ENCODE data around the gene RBBP4.
"Not testable (repeated sequence)": the region's sequence is repeated elsewhere in the genome, so short reads cannot be mapped to it uniquely, and the experiment has no call there.

RBBP4 gene

GRCh38 chr1:32626176-32626575, 24.8 kb upstream of the RBBP4 start:
- TF ChIP-seq CTCF (IDR thresholded peaks at IDR 0.05; ENCODE audit: insufficient read depth, missing control alignments), result no peak
- no peak for FAIRE-seq
- DNase-seq (ENCODE audit: insufficient read length, low spot score), result no peak

GRCh38 chr1:32627596-32628162, 23.3 kb upstream of the RBBP4 start:
- FAIRE-seq (no peak), DNase-seq (ENCODE audit: insufficient read length, low spot score) (no peak)
- TF ChIP-seq CTCF (IDR thresholded peaks at IDR 0.05; ENCODE audit: insufficient read depth, missing control alignments), result no peak

- not testable (repeated sequence) for FAIRE-seq
These were observed 20.8 kb upstream of the RBBP4 start for GRCh38 chr1:32630173-32630572.

GRCh38 chr1:32632829-32633228, 18.2 kb upstream of the RBBP4 start:
- no peak for DNase-seq (ENCODE audit: insufficient read length, low spot score)
- no peak for FAIRE-seq
- TF ChIP-seq CTCF (IDR thresholded peaks at IDR 0.05; ENCODE audit: insufficient read depth, missing control alignments), result no peak

More at GRCh38 chr1:32630173-32630572, 20.8 kb upstream of the RBBP4 start:
- not testable (repeated sequence) for DNase-seq (ENCODE audit: insufficient read length, low spot score)

- FAIRE-seq, result no peak
- TF ChIP-seq CTCF (IDR thresholded peaks at IDR 0.05; ENCODE audit: insufficient read depth, missing control alignments), result no peak
- DNase-seq (ENCODE audit: insufficient read length, low spot score), result no peak
These were observed 15.3 kb upstream of the RBBP4 start for GRCh38 chr1:32635508-32636277.

GRCh38 chr1:32636914-32637645, 13.9 kb upstream of the RBBP4 start:
- FAIRE-seq, result no peak

More at GRCh38 chr1:32636914-32637645, 13.9 kb upstream of the RBBP4 start:
- DNase-seq (ENCODE audit: insufficient read length, low spot score), result no peak
- no peak for TF ChIP-seq CTCF (IDR thresholded peaks at IDR 0.05; ENCODE audit: insufficient read depth, missing control alignments)
